Thyroid gland (tissue), 4 donors: ENCODE results near the gene SERPINB7.

ENCODE experiments used
- POLR2A ChIP-seq, 2 donors: fragments of 450-650 bp; IDR thresholded peaks; one replicate each; pipeline ENCODE4 v1.6.1; 2017; ENCODE audit warnings: antibody characterized with exemption in 2 of 2, mild to moderate bottlenecking in 2 of 2, moderate library complexity in 1 of 2
- TF ChIP-seq, protein P1 (sequence below), 6 experiments: fragments of 200-600 bp in 3 of 6; fragments of 450-650 bp in 3 of 6; sonication (generic) in 3 of 6; IDR thresholded peaks; one replicate each; pipeline ENCODE4 v1.5.1; 2016 to 2019; ENCODE audit warnings: antibody characterized with exemption in 6 of 6, mild to moderate bottlenecking in 2 of 6, inconsistent platforms in 1 of 6, moderate library complexity in 1 of 6

GRCh38 chr18:63747006-63747405 lies 28.2 kb upstream of the SERPINB7 start:
- TF ChIP-seq, protein P1, sequence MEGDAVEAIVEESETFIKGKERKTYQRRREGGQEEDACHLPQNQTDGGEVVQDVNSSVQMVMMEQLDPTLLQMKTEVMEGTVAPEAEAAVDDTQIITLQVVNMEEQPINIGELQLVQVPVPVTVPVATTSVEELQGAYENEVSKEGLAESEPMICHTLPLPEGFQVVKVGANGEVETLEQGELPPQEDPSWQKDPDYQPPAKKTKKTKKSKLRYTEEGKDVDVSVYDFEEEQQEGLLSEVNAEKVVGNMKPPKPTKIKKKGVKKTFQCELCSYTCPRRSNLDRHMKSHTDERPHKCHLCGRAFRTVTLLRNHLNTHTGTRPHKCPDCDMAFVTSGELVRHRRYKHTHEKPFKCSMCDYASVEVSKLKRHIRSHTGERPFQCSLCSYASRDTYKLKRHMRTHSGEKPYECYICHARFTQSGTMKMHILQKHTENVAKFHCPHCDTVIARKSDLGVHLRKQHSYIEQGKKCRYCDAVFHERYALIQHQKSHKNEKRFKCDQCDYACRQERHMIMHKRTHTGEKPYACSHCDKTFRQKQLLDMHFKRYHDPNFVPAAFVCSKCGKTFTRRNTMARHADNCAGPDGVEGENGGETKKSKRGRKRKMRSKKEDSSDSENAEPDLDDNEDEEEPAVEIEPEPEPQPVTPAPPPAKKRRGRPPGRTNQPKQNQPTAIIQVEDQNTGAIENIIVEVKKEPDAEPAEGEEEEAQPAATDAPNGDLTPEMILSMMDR (IDR thresholded peaks at IDR 0.05) = no peak
- no peak for TF ChIP-seq POLR2A (IDR thresholded peaks at IDR 0.05)
